Measurements from ENCODE around the gene C21orf91.

- TF ChIP-seq CTCF (IDR thresholded peaks at IDR 0.05): peak; percentile 16
- no peak for TF ChIP-seq EZH2 (IDR thresholded peaks at IDR 0.05; ENCODE audit: borderline replicate concordance, insufficient read depth, low read depth, low read length, poor library complexity, severe bottlenecking)
Observed at GRCh38 chr21:17819877-17820229, 697 bp upstream of the C21orf91 start.

Data from B cell (primary cell).